NOMO-1 (cell line): Measurements from ENCODE around the gene MMP7.
"Not testable (repeated sequence)": the region's sequence is repeated elsewhere in the genome, so short reads cannot be mapped to it uniquely, and the experiment has no call there.

Experiments used
- DNase-seq, 2 experiments: peaks; one replicate each; lab custom pipeline; 2025; ENCODE audit not compliant: unreplicated experiment in 2 of 2; lab: John Stamatoyannopoulos, UW

The MMP7 gene

DNA sequence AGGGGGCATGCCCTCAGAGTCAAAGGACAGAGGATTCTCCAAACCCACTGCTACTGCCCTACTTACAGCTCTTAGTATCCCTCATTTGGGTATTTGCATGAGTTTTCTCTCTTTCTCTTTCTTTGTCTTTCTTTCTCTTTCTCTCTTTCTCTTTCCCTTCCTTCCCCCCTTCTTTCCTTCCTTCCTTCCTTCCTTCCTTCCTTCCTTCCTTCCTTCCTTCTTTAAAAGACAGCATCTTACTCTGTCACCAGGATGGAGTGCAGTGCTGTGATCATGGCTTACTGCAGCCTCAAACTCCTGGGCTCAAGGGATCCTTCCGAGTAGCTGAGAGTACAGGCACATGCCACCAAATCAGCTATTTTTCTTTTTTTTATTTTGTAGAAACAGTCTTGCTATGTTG is 14.0 kb upstream of the MMP7 start:
- DNase-seq: no peak

DNA sequence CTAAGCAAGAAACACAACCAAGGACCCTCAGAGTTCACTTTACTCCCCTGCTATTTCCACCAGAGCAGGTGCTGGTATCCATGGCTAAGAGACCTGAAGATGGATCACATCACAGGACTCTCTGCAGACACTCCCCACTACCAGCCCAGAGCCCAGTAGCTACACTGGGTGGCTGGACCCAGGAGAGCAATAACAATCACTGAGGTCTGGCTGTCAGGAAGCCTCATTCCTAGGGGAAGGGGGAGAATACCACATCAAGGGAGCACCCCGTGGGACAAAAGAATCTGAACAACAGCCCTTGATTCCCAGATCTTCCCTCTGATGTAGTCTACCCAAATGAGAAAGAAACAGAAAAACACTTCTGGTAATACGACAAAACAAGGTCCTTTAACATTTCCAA is 9.0 kb upstream of the MMP7 start:
- DNase-seq: no peak

DNA sequence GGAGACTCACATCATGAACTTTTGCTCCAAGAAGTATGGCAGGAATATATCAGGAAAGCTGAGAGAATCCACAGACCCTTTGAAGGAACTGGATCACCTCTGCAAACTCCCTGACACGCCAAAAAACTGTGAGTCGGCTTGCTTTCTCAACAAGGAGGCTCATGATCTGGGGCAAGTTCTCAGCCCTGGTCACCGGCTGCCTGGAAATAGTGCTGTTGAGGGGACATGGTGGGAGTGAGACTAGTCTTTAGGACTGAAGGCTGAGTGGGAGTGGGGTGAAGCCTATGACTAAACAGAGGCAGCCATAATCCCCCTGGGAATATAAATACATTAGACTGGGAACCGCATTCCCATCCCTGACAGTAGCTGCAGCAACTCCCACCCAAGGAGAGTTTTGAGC is 8.4 kb upstream of the MMP7 start:
- DNase-seq: no peak

DNA sequence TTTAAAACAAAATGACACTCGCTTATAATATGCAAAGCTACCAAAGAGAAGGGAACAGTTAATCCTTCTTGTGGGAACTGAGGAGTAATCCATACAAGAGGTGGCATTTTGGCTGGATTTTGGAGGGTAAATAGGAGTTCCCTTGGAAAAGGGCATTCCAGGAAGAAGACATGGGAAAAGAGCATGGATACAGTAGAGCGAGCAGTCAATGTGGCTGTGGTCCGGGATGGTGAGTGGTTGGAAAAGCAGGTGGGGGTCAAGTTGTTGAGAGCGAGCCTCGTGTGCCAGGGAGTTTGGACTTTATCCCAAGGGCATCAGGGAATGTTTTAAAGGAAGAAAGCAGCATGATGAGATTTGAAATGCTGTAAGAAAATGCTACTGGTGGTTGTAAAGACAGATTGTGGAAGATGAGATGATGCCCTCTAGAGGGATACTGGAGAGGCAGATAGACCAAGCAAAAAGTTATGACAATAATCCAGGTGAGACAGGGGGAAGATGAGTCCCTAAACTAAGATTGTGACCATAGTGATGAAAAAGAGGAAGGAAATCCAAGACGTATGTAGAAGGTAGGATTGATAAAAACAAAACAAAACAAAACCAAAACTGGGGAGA is 3.8 kb upstream of the MMP7 start:
- DNase-seq: no peak

DNA sequence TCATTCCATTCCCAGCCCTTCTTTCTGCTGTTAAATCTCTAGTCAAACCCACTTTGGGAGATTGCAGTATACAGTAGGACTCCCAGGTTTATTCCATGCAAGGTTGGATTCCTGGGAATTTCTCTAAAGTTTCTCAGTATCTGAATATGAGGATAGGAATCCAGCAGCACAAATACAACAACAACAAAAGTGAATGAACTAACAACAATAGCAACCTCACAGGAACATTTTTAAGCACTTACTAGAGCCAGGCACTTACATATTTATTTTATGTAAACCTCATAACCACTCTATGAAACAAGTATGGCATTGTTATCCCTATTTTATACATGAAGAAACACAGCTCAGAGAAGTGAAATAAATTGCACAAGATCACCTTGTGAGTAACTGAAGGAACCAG is 1.9 kb downstream of the MMP7 start:
- DNase-seq: peak in 1 of 2 experiments; percentile 22

DNA sequence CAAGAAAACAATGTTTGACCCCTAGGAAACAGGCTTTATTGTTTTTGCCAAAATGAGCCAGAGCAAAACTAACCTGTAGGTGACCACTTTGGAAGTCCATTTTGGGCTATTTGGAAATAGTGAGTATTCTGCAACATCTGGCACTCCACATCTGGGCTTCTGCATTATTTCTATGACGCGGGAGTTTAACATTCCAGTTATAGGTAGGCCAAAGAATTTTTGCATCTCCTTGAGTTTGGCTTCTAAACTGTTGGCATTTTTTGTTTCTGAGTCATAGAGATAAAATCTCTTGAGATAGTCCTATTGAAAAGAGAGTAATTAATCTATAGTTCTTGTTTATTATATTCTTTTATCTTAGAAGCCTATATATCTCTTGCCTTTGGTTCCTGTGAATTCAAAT is 2.9 kb downstream of the MMP7 start:
- no peak for DNase-seq

DNA sequence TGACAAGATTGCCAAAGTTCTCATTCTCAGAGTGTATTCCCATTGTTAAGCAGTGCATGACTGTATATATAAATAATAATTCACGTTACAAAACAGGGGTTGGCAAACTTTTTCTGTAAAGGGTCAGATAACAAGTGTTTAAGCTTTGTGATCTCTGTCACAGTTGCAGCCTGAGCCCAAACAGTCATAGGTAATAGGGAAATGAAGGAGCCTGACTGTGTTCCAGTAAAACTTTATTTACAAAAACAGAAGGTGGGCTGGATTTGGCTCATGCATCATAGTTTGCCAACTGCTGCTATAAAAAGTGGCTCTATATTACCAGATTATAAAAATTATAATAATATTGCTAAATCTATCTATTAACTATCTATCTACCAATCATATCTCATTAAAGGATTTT is 3.5 kb downstream of the MMP7 start:
- no peak for DNase-seq

DNA sequence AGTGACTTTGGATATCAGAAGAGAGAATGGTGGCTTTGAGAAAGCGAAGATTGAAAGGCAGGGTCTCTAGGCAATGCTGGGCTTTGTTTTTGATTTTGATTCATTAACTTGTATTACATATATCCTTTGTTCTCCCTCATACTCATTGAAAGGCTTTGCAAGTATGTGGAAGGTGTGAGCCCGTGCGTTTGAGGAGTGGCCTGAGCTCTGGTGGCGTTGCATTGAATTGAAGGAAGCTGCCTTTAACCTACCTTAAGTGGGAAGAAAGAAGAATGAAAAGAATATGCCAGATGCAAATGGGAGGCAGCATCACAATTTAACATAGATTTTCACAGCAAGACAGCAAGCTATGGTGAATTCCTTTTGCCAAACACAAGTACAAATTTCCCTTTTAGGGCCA is 6.7 kb downstream of the MMP7 start:
- DNase-seq: no peak

DNA sequence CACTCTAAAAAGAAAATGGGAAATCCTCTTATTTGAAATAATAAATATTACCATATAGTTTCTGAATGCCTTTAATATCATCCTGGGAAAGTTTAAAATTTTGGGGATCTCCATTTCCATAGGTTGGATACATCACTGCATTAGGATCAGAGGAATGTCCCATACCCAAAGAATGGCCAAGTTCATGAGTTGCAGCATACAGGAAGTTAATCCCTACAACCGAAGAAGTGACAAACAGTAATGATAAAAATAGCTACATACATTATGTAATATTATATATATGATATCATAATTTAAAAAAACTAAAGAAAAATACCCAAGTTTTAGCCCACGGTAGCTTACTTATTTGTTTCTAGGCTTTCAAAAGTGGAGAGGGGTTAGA is 7.4 kb downstream of the MMP7 start:
- peak in 1 of 2 experiments; percentile 10 for DNase-seq

DNA sequence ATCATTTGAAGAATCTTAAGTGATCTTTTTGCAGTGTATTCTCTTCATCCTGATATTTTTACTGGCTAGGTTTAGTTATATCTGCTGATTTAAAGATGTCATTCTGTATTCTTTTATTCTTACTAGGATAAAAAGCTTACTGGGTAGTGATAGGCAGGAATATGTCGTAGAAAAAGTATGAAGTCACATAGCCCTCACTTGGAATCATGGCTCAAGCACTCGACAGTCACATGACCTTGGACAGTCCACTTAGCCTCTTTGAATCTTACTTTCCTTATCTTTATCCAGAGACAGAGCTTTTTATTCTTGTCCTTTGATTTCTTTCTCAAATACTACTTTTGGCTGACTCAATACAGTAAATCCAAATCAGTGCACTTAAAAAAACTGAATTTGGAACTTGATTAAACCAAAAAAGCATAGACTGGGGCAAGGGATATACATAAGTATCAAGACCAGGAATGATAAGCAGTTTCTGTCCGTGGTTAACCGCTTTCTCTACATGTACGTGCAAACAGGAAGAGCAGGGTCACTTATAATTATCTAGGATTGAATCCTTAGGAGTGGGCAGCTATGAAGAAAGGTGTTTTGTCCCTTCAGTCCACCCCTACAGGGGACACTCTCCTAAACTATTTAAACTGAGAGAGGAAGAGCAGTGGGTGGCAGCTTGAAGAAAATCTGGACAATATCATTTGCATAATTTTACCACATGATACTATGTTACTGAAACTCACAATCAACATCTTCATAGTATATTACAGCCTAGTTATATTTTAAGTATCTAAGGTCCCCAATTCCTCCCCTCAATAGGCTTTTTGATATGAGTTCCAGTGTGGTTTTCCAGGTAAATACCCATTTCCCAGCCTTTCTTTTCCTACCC is 8.0 kb downstream of the MMP7 start:
- DNase-seq: peak in 1 of 2 experiments; percentile 42

DNA sequence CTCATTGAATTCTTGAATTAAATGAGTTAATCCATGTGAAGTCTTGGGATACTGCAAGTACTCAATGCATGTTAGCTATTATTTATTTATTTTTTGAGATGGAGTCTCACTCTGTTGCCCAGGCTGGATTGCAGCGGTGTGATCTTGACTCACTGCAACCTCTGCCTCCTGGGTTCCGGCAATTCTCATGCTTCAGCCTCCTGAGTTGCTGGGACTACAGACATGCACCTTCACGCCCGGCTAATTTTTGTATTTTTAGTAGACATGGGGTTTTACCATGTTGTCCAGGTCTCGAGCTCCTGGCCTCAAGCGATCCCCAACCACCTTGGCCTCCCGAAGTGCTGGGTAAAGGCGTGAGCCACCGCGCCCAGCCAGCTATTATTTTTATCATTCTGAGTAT is 9.4 kb downstream of the MMP7 start:
- DNase-seq: no peak

DNA sequence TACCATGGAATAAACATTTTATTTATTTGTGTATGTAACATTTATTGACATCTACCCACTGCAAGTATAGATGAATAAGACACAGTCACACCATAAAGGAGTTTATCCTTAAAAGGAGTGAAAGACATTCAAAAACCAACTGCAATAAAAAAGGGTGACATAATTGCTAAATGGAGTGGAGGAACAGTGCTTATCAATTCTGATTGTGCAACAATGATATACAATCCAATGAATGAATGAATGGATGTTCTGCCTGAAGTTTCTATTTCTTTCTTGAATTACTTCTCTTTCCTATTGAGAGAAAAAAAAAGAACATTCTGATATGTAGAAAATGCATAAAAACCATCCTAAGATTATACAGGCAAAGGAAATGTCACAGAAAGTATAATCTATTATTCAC is 10.0 kb downstream of the MMP7 start:
- no peak for DNase-seq

DNA sequence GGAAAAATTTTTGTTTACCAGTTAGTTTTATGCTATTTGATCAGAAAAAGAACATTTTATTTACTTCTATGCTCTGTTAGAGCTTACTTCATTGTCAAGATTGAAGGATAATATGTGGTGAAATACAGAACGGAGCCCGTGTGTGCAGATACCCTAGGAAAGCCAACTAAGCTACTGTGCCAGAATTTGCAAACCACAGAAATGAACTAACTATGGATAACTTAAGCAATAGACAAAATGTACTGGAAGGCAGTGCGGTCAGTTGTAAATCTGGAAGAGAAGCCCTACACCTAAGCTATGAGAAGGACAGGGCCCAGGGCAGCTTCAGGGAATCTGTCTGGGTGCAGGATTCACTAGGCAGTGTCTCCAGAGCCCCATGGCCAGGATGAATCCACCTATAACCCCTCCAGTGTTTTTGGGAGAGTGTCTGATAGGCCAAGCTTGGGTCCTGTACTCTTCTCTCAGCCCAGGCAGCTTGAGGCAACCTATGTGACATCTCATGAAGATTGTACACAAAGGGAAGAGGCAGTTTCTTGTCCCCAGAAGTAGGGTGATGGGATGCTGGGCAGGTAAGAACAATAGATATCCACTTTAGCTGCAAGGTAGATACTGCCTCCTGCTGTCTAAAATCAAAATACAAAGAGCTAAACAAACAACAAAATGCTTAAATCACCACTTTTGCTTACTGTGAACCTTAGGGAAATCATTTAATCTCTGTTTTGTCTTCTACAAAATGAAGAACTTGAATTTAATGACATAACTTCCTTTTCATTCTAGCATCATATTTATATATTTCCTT is 12.1 kb downstream of the MMP7 start:
- no peak for DNase-seq

DNA sequence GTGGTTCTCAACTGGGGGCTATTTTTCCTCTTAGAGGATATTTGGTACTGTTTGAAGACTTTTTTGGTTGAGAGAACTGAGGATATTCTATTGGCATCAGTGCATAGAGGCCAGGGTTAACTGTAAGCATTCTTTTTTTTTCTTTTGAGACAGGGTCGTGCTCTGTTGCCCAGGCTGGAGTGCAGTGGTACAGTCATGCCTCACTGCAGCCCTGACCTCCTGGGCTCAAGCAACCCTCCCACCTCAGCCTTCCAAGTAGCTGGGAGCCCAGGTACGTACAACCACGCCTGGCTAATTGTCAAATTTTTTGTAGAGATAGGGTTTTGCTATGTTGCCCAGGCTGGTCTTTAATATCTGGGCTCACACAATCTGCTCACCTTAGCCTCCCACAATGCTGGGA is 12.9 kb downstream of the MMP7 start:
- no peak for DNase-seq

DNA sequence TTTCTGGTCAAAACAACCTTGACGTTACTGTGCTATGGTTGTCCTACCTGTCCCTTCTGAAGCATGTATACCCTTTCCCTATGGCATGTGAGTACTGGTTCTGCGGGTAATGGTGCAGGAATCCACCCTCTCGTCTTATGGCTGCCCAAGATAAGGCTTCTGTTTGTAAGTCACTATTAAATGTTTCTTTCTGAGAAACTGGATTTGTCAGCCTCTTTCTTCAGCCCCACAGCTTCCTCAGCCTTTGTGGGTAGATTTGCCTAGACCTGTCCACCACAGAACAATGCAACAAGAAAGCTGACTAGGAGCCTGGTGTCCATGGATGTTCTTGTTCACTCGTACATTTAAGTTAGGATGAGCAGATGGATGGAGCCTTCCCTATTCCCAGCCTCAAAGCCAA is 14.4 kb downstream of the MMP7 start:
- no peak for DNase-seq

DNA sequence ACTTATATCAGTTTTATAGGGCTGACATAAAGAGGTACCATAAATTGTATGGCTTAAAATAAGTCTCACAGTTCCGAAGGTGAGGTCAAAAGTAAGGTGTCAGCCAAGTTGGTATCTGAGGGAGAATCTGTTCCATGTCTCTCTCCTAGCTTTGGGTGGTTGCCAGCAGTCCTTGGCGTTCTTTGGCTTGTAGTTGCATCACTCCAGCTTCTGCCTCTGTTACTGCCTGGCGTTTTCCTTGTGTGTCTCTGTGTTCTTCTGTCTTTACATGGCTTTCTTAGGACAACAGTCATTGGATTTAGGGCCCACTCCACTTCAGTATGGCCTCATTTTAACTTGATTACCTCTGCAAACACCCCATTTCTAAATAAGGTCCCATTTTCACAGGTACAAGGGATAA is 16.7 kb downstream of the MMP7 start:
- DNase-seq: no peak

DNA sequence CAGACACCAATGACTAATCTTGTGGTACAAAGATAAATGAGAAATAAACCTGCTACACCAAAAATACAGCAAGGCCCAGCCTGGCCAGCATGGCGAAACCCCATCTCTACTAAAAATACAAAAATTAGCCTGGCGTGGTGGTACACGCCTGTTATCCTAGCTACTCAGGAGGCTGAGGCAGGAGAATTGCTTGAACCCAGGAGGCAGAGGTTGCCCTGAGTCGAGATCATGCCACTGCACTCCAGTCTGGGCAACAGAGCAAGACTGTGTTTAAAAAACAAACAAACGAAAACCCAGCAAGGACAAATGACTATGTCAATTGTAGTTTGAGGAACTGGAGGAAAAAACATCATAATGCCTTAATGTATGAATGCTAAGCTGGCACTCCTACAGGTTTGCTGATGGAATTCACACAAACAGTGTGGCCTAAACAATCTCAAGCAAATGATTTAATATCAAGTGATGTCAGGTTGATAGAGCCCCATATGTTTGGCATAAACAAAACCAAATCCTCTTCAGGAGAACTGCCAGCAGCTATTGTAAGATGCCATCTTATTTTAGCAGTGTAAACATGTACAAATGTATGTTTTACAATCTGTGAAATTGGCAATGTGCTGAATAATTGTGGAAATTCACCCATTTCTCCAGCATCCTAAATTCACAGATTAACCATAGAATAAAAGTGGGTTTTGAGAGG is 20.0 kb downstream of the MMP7 start:
- DNase-seq: no peak

DNA sequence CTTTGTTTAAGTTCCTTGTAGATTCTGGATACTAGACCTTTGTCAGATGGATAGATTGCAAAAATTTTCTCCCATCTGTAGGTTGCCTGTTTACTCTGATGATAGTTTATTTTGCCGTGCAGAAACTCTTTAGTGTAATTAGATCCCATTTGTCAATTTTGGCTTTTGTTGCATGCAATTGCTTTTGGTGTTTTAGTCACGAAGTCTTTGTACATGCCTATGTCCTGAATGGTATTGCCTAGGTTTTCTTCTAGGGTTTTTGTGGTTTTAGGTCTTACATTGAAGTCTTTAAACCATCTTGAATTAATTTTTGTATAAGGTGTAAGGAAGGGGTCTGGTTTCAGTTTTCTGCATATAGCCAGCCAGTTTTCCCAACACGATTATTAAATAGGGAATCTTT is 27.7 kb downstream of the MMP7 start:
- DNase-seq: not testable (repeated sequence)

DNA sequence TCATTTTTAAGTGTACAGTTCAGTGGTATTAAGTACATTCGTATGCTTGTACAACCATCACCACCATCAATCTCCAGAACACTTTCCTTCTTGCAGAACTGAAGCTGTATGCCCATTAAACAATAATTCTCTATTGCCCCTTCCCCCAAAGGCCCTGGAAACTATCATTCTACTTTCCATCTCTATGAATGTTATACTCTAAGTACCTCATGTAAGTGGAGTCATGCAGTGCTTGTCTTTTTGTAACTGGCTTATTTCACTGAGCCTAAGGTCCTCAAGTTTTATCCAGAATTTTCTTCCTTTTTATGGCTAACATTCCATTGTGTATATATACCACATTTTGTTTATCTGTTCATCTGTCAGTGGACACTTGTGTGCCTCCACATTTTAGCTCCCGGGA is 29.7 kb downstream of the MMP7 start:
- no peak for DNase-seq

DNA sequence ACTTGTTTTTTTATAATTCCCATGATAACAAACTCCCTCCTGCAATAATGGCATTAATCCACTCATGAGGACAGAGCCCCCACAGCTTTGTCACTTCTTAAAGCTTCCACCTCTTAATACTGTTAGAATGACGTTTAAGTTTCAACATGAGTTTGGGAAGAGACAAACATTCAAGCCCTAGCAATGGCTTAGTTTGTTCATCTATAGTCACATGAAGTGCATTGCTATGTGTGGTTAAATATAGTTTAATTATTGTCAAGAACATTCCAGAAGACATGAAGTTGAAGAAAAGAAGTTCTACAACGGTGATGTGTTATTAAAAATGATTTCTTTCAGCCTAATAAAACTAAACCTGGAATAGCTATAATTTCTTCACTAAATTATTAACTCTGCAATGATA is 30.6 kb downstream of the MMP7 start:
- DNase-seq: no peak

DNA sequence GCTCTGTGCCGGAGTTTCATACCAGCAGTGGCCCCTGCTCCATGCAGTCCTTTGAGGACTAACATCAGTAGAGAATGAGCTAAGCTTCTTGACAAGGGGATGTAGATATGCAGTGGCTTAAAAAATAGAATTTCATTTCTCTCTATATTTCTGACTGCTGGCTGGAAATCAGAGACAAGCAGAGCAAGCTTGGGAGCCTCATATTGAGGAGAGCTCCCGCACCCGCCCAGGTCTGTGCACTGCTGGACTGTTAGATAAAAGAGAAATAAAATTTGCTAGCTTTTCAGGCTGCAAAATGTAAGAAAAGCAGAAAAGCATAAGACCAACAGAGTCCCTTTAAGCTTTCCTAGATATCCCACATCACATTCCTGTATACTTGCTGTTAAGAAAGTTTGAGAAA is 31.4 kb downstream of the MMP7 start:
- no peak for DNase-seq
